Left forelimb (tissue), 1 donor: ENCODE data around the gene SLC1A3.

ENCODE experiments used
- DNase-seq: peaks from one replicate; pipeline ENCODE4 v3.0.0-alpha.2; 2018; ENCODE audit warnings: low spot score

The SLC1A3 gene

DNA sequence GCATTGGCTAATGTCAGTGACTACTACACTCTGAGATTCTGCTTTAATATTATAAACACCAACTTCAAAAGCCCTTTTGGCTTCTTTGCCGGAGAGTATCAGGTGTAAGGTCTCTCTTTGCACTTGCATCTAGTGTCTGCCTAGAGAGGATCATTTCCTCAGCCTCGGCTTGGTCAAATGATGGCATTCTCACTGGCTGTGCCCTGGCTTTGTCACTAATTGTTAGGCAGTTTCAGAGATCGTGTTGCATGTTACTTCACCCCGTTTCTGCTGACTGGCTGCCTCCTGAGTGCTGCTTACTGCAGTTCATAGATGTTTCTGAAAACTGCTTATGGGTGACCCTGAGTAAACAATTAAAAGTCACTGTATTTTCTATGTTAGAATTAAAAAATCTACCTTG lies 48.8 kb downstream of the SLC1A3 start:
- DNase-seq: no peak

DNA sequence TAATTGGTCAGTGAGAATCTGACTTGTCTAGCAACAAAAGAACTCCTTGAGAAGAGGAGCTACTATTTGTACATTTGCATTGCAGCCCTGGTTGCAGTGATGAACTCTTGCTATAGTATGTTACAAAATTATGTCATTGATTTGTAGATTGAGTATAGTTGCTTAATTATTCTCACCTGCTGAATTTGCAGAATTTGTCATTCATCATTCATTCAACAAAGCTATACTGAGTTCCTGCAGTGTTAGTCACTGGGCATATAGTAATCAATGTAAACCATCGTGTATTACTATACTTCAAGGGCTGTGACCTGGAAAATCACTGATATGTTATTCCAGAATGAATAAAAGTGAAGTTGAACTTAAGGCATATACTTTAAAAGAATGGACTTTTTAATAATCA lies 50.1 kb downstream of the SLC1A3 start:
- DNase-seq: no peak

- DNase-seq: peak; percentile 75
Measured at GRCh38 chr5:36657563-36657995, 51.2 kb downstream of the SLC1A3 start.

DNA sequence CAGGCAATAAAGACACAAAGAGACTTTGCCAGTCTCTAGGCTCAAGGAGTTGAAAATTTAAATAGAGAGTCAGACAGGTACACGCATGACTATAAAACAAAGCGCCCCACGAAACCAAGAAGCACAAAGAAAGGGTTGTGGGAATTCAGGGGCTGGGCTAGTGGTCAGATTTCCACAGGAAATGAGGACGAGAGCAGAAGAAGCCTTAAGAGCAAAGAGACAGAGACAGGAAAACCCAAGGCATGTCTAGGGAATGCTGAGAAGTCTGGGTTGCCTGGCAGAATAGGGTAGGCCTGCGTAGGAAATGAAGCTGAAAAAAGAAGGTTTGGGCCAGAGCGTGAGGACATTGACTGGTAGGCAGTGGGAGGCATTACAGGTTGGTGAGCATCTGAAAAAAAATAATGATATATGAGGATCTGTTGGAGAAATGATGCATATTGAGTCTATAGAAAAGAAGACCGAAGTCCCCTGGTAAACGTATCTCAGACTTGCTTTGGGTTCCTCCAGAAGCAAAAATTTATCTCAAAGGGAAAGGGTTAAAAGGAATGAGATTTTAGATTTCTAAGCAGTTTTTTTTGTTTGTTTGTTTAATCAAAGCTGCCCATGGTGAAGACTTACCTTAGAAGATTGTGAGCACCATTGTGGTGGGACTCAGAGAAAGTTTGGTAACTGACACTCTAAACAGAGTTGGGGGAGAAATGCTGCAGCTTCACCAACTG lies 51.8 kb downstream of the SLC1A3 start:
- DNase-seq: no peak

- no peak for DNase-seq
Measured at GRCh38 chr5:36659411-36659810, 53.0 kb downstream of the SLC1A3 start.

GRCh38 chr5:36660397-36661049 lies 54.1 kb downstream of the SLC1A3 start:
- DNase-seq: no peak

- DNase-seq: no peak
Measured at GRCh38 chr5:36661456-36662220, 55.2 kb downstream of the SLC1A3 start.

DNA sequence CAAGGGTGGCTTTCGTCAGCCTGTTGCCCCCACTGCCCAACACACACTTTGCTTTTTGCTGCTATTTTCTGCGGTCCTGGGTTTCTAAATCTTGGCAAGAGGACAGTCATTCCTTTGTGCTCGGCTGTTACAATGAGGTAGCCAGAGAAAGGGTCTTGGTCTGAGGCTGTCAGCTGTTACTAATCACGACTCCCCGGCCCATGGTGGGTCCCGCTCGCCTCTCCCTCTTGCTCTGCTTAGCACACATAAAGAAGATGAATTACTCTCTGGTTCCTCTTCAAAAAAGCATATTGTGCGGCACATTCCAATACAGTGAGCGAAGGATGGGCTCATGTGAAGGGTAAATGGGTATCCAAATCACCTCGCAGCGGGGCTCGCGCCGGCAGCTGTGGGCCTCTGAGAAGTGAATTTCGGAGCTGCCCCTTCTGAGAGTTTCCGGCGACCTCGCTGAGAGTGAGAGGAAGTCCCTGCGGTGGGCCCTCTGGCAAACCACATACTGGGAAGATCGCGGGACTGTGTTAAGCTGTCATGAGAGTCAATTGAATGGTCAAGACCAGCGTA lies 56.0 kb downstream of the SLC1A3 start:
- no peak for DNase-seq

DNA sequence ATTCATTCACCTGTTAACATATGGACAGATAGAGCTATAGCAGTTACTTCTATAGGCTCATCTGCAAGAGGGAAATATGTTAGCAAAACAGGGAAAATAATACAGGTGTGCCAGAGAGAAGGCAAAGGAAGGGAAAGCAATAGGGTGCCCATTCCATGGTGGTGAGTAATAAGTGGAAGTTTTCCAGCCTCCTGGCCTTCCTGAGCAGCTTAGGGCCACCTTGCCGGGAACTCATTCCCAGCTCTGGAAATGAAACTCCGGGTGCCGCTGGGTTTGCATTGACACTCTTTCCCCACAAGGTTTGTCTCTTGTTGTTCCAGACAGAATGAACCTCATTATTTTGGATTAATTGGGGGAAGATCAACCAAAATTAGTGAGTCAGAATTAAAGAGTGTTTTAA lies 58.4 kb downstream of the SLC1A3 start:
- no peak for DNase-seq

DNA sequence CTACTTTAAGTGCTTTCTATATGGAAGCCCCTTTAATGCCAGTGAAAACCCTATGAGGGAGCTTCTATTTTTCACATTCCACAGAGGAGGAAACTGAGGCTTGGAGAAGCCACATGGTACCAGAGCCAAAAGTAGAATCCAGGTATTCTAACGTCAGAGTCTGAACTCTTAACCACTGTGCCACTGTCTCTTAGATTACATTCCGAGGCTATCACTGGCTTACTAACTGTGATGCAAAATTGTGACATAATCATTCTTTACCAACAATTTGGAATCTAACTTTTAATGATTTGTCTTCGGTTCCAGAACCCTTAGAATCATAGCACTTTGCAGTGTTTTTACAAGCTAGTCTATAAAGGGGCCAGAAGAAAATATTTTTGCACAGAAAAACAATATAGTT lies 59.2 kb downstream of the SLC1A3 start:
- no peak for DNase-seq

- DNase-seq: no peak
Measured at GRCh38 chr5:36666274-36666673, 59.9 kb downstream of the SLC1A3 start.

DNA sequence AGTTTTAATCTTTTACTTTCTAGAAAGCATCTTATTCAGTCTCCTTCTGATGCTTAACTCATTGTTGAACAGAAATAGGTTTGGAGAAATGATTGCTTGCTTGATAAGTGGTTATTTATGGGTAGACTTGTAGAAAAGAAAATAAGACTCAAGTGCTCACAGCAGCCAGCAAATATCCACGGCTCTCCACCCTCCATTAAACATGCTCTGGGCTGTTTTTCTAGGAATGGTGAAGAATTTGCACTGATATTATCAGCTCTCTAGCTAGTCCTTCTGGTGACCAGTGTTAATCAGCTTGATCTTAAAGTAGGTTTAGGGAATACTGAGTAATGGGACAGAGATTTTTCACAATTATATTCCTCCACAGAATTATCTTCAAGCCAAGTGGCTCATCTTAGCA lies 60.6 kb downstream of the SLC1A3 start:
- no peak for DNase-seq

DNA sequence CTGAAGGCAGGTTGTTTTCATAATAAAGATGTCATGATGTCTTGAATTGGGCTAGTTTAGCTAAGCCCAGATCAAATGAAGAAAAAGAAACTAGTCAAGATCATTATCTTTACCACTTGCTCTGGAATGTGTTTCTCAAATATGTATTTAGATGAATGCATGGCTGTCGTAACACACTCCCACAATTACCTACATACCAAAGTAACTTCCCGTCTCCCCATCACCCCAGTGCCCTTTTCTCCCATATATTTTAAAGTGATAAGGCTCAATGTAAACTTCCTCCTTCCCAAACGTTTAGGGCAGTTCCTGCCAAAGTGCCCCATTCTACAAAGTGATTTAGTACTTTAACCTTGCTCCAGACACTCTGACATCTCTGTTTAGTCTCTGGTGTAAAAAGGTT lies 61.4 kb downstream of the SLC1A3 start:
- DNase-seq: no peak

DNA sequence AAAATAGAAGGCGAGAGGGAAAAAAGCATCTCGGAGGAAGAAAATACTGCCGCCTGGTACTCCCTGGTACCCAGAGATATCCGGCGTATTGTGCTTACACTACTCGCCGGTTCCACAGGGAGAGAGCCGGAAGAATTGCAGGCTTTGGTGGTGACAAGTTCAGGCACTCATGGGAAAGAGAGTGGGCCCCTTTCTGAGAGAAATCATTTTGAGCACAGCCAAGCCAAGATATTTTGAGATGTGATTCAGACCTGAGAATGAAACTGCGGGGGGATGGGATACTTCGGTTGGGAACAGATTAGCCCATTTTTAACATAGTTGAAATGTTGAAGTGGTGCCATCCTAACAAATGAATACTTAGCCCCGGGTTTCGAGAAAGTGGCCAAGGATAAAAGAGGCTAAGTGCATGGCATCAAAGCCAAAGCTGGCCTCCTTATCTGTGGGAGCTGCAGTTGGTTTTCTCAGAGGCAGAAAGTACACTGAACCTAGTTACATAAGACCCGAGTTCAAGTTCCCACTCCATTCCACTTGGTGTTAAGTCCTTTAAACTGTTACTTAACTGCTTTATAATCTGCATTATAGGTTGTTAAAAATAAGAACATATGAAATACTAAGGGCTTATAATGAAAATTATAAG lies 62.7 kb downstream of the SLC1A3 start:
- DNase-seq: no peak

GRCh38 chr5:36670548-36670947 lies 64.1 kb downstream of the SLC1A3 start:
- no peak for DNase-seq

GRCh38 chr5:36675282-36675681 lies 68.9 kb downstream of the SLC1A3 start:
- DNase-seq: no peak

GRCh38 chr5:36679221-36679989 lies 73.0 kb downstream of the SLC1A3 start:
- DNase-seq: no peak

DNA sequence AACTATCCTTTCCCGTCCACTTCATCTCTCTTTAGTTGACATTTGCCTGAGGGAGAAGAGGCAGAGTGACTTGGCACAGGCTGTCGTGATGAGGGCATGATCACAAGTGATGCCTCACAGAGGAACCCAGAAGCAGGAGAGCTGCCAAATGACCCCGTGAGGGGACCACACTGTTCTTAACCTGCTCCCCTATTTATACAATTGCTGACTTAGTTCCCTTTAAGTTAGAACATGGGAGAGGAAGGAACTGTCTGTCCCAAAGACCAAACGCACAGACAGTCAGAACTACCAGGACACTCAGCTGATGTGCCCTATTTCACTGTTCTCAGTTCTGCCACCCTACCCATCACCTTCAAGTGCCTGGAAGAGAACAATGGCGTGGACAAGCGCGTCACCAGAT lies 73.7 kb downstream of the SLC1A3 start:
- no peak for DNase-seq

DNA sequence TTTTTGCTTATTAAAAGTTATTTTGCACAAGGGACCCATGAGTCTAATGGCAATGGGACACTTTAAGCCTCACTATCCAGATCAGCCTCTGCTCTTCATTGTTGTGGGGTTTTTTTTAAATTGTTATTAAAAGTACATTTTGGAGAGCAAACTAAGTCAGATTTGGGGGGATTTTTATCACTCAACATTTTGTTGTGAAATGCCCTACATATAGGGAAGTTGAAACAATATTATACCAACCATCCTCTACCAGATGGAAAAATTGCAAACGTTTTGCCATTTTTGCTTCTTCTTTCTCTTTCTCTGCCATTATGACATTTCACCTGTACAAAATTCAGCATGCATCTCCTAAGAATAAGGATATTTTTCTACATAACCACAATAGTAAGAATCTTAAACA lies 75.3 kb downstream of the SLC1A3 start:
- DNase-seq: no peak

DNA sequence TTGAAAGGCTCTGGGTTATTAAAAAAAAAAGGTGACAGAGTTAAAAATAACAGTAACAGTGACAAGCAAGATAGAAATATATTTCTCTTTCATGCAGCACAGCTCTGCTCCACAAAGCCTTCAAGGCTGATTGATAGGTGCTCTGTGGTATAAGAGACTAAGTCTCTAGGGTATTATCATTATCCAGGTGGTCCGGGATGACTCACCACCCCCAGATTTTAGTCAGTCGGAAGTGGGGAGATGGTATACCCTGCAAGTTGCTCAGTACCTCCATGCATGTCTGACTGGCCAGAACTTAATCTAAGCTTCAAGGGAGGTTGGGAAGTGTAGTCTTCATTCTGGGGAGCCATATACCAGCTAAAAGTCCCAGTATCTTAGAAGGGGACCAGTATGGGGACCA lies 76.1 kb downstream of the SLC1A3 start:
- DNase-seq: no peak

- peak; percentile 72 for DNase-seq
Measured at GRCh38 chr5:36683821-36684434, 77.5 kb downstream of the SLC1A3 start.
